Upper lobe of right lung (tissue), 1 donor: ENCODE data around the gene MYLK. TPM values are rescaled to one million over a fixed set of nuclear protein-coding genes. Genes with fewer than 3 reads are reported as not detected.

ENCODE experiments used
- ATAC-seq: fragments of 200-7000 bp; cut with Tn5 transposase; one replicate; pipeline ENCODE4 v1.9.1; 2020; ENCODE audit warnings: mild to moderate bottlenecking, moderate library complexity
- DNase-seq: peaks from one replicate; pipeline ENCODE4 v3.0.0-alpha.2; 2020
- H3K27ac ChIP-seq: fragments of 200-600 bp; one replicate; pipeline ENCODE4 v1.8.0; 2022
- H3K27me3 ChIP-seq: fragments of 200-600 bp; one replicate; pipeline ENCODE4 v1.8.0; 2022; ENCODE audit warnings: mild to moderate bottlenecking
- H3K36me3 ChIP-seq: fragments of 200-600 bp; one replicate; pipeline ENCODE4 v1.8.0; 2022
- H3K4me1 ChIP-seq: fragments of 200-600 bp; one replicate; pipeline ENCODE4 v1.8.0; 2022
- H3K4me3 ChIP-seq: fragments of 200-600 bp; one replicate; pipeline ENCODE4 v1.8.0; 2022; ENCODE audit warnings: mild to moderate bottlenecking
- H3K9me3 ChIP-seq: fragments of 200-600 bp; one replicate; pipeline ENCODE4 v1.8.0; 2022
- CTCF ChIP-seq: fragments of 200-600 bp; IDR thresholded peaks from one replicate; pipeline ENCODE4 v1.8.0; 2022; ENCODE audit warnings: antibody characterized with exemption
- intact Hi-C: fragments of 100-400 bp; cut with DNase I; formaldehyde crosslinking; loops from one replicate; pipeline ENCODE4 v1.11.0; 2022
- total RNA-seq: library from RNA; stranded (reverse); fragmentation: NEBNext Ultra II Directional; extraction: Animal tissue kit (Norgen Biotek cat#: 25700); gene quantifications from one replicate; pipeline ENCODE4 v1.2.1, GENCODE V29; 2021
- donor health status: DM: no; HTN: yes; CAD: no; lungs with severe emphysema.

Gene MYLK
- total RNA-seq, 1 donor from 2014 or later, result 248 TPM

GRCh38 chr3:123818921-123819429 lies 65.2 kb downstream of the MYLK start:
- DNase-seq, result no peak
- no peak for ATAC-seq
- Histone ChIP-seq H3K27ac (no peak overlapping the region), H3K4me1 (peaks cover 6% of the 10 kb centered on the region), H3K4me3 (no peak overlapping the region), H3K36me3 (no peaks in the 10 kb centered on the region), H3K9me3 (no peaks in the 10 kb centered on the region), H3K27me3 (no peaks in the 10 kb centered on the region)
- intact Hi-C loops, result no loop called here
- no peak for TF ChIP-seq CTCF

- peaks cover 6% of the 10 kb centered on the region for H3K4me1 ChIP-seq
- H3K27ac ChIP-seq, result peak overlapping the region; percentile 53
- no peak for ATAC-seq
Measured at GRCh38 chr3:123818324-123818920, 65.7 kb downstream of the MYLK start.

GRCh38 chr3:123817413-123817812 lies 66.7 kb downstream of the MYLK start:
- no peaks in the 10 kb centered on the region for H3K36me3 ChIP-seq
- no peaks in the 10 kb centered on the region for H3K27me3 ChIP-seq
- no peak overlapping the region for H3K4me3 ChIP-seq
- TF ChIP-seq CTCF, result no peak
- intact Hi-C loops, result no loop called here
- peaks cover 6% of the 10 kb centered on the region for H3K4me1 ChIP-seq
- no peak for ATAC-seq
- DNase-seq, result no peak
- peak overlapping the region; percentile 53 for H3K27ac ChIP-seq
- no peaks in the 10 kb centered on the region for H3K9me3 ChIP-seq

More at GRCh38 chr3:123818324-123818920, 65.7 kb downstream of the MYLK start:
- no peak for TF ChIP-seq CTCF
- H3K9me3 ChIP-seq, result no peaks in the 10 kb centered on the region
- no peak for DNase-seq
- intact Hi-C loops, result no loop called here
- H3K27me3 ChIP-seq, result no peaks in the 10 kb centered on the region
- no peaks in the 10 kb centered on the region for H3K36me3 ChIP-seq
- no peak overlapping the region for H3K4me3 ChIP-seq

GRCh38 chr3:123816673-123817207 lies 67.4 kb downstream of the MYLK start:
- Histone ChIP-seq H3K4me1 (peaks cover 6% of the 10 kb centered on the region), H3K27ac (no peak overlapping the region), H3K27me3 (no peaks in the 10 kb centered on the region), H3K9me3 (no peaks in the 10 kb centered on the region), H3K36me3 (no peaks in the 10 kb centered on the region), H3K4me3 (no peak overlapping the region)
- DNase-seq, result no peak
- peak; percentile 44 for ATAC-seq
- no peak for TF ChIP-seq CTCF
- intact Hi-C loops, result no loop called here

GRCh38 chr3:123815981-123816380 lies 68.2 kb downstream of the MYLK start:
- H3K4me3 ChIP-seq, result no peak overlapping the region
- intact Hi-C loops, result no loop called here
- no peak for TF ChIP-seq CTCF
- no peak for DNase-seq
- H3K27ac ChIP-seq, result no peak overlapping the region
- H3K36me3 ChIP-seq, result no peaks in the 10 kb centered on the region
- no peaks in the 10 kb centered on the region for H3K9me3 ChIP-seq
- H3K27me3 ChIP-seq, result no peaks in the 10 kb centered on the region
- peaks cover 6% of the 10 kb centered on the region for H3K4me1 ChIP-seq
- no peak for ATAC-seq
